Measurements from ENCODE around the gene ADAD2.

GRCh38 chr16:84241778-84242177 lies 50.8 kb downstream of the ADAD2 start:
- no peak for TF ChIP-seq POLR2AphosphoS5 (IDR thresholded peaks at IDR 0.05; ENCODE audit: low read depth, low read length)
- no peak for TF ChIP-seq REST (IDR thresholded peaks at IDR 0.05; ENCODE audit: insufficient read depth in 1 of 2, low read depth in 2 of 2, low read length in 2 of 2)
- no peak for TF ChIP-seq FOXP2 (optimal IDR thresholded peaks at IDR 0.05; ENCODE audit: borderline replicate concordance, extremely low read depth, extremely low read length, insufficient read depth)
- TF ChIP-seq TAF1 (IDR thresholded peaks at IDR 0.05; ENCODE audit: borderline replicate concordance, insufficient read depth, low read length), result no peak
- TF ChIP-seq SIN3A (IDR thresholded peaks at IDR 0.05; ENCODE audit: borderline replicate concordance, insufficient read depth, low read length), result no peak

All from PFSK-1 (cell line).